ENCODE measurements around the gene PSMB10.
"Not testable (repeated sequence)": the region's sequence is repeated elsewhere in the genome, so short reads cannot be mapped to it uniquely, and the experiment has no call there.

The PSMB10 gene

DNA sequence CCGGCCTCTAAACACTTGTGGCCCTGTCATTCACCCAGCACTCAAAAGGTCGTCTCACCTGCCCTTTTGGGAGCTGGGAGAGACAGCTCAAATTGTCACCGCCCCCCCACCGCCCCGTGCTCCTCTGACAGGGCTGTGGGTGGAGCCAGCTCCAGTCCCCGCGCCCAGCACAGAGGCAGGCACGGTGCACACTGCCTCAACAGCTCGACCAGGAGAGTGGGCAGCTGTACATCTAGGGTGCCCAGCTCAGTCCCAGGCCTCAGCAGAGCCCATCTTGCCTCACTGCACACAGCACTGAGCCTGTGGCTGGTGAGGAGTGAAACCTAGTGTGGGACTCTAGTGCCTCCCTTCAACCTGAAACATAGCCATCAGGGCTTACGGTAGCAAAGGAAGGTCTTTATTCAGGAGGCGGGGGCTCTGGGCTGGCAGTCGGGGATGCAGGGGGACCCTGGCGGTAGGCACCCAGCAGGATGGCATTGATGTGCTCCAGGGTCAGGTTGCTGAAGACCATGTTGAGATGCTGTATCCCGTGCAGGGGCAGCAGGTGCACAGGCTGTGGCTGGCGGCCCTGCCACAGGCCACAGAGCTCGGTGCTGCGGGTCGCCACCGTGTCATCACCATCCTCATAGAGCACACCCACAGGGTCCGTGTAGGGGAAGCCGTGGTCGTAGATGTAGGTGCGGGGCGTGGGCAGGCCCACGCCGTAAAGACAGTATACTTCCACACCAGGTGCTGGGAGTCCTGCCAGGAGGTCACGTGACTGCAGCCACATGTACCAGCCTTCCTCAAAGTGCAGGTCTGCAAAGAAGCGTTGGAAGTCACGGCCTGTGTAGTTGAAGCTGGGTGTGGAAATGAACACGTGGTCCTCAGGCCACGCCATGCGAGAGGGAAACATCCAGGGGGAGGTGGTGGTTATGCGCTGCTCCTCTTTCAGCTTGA, 3.1 kb upstream of the PSMB10 start:
- Histone ChIP-seq H3K36me3 (no peaks in the 10 kb centered on the region), H3K27me3 (no peaks in the 10 kb centered on the region), H3K9me3 (no peaks in the 10 kb centered on the region), H3K4me3 (ENCODE audit: low read depth, low read length) (no peak overlapping the region), H3K4me1 (peaks cover 7% of the 10 kb centered on the region)
- TF ChIP-seq, protein P1, sequence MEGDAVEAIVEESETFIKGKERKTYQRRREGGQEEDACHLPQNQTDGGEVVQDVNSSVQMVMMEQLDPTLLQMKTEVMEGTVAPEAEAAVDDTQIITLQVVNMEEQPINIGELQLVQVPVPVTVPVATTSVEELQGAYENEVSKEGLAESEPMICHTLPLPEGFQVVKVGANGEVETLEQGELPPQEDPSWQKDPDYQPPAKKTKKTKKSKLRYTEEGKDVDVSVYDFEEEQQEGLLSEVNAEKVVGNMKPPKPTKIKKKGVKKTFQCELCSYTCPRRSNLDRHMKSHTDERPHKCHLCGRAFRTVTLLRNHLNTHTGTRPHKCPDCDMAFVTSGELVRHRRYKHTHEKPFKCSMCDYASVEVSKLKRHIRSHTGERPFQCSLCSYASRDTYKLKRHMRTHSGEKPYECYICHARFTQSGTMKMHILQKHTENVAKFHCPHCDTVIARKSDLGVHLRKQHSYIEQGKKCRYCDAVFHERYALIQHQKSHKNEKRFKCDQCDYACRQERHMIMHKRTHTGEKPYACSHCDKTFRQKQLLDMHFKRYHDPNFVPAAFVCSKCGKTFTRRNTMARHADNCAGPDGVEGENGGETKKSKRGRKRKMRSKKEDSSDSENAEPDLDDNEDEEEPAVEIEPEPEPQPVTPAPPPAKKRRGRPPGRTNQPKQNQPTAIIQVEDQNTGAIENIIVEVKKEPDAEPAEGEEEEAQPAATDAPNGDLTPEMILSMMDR (IDR thresholded peaks at IDR 0.05; ENCODE audit: low read depth, low read length), result no peak
- no peak for DNase-seq

DNA sequence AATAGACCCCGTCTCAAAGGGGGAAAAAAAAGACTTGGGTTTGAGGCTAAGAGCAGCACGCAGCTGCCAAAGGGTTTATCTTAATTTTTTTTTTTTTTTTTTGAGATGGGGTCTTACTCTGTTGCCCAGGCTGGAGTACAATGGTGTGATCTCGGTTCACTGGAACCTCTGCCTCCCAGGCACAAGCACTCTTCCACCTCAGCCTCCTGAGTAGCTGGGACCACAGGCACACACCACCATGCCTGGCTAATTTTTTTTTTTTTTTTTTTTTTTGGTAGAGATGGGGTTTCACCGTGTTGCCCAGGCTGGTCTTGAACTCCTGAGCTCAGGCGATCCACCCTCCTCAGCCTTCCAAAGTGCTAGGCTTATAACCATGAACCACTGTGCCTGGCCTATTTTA, 1.1 kb upstream of the PSMB10 start:
- not testable (repeated sequence) for DNase-seq; H3K4me3 ChIP-seq (ENCODE audit: low read depth, low read length)

DNA sequence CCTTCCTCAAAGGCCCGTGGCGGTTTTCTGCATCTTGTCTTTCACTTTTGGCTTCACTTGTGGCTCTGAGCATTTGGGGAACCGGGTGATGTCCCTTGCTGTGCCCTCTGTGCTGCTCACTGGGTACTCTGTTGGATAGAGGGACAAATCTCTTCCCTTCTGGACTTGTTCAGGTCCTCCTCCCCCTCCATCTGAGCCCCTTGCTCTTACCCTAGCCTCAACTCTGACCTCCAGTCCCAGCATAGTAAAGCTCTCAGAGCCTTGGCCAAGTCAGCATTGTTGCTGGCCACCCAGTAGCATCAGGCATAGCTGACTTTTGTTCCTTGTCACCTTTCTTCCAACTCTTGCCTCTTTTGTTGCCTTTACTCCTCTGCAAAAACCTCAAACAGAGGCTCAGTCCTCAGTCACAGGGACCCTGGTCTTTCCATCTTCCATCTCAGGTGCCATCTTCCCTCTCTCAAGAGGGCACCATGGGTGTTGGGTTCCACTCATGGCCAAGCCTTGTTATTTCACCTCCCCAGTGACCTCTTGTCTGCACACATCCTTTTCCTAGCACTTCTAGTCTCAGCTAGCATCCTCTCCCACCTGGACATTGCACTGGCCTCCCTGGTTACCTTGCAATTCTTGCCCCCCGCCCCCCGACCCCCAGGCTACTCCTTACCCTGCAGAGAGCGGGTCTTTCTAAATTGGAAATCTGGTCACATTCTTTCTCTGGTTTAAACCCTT, 393 bp upstream of the PSMB10 start:
- H3K4me3 ChIP-seq (ENCODE audit: low read depth, low read length), result peak overlapping the region; percentile 86
- no peaks in the 10 kb centered on the region for H3K36me3 ChIP-seq
- peaks cover 4% of the 10 kb centered on the region for H3K4me1 ChIP-seq
- no peaks in the 10 kb centered on the region for H3K27me3 ChIP-seq
- H3K9me3 ChIP-seq, result no peaks in the 10 kb centered on the region
- no peak for DNase-seq
- TF ChIP-seq, protein P1 (IDR thresholded peaks at IDR 0.05; ENCODE audit: low read depth, low read length), result no peak

More for the DNA sequence above, 1.1 kb upstream of the PSMB10 start:
- H3K9me3 ChIP-seq, H3K4me1 ChIP-seq, H3K27me3 ChIP-seq, H3K36me3 ChIP-seq: not testable (repeated sequence)

DNA sequence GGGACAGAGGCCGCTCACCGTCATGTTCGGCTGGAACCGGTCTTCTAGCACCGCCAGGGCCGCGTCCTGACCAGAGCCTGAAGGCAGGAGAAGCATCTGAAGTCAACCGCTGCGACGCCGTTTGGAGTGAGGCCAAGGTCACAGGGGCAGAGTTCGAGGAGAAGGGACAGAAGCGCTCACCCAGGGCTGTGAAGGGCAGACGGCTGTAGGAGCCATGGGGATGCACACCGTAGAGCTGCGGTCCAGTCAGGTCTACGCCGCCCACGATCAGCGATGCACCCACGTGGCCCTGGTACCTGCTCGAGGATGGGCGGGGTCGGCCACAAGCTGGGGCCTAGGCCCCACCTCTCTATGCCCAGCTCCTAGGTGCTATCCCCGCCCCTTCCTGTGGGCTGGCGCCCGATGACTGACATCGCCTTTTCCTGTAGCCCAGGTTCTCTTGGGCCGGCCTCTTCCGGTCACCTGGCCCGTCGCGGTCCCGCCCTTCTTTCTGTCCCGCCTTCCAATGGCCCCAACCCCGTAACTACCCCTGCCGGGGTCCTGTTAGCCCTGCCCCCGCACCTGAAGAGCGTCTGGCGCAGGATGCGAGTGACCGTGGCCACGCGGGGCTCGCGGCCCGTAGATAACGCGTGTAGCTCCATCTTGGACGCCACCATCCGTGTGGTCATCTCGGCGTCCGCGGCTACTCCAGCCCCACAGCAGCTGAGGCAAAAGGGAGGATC, 1.1 kb downstream of the PSMB10 start:
- Histone ChIP-seq H3K27me3 (no peaks in the 10 kb centered on the region), H3K4me1 (no peaks in the 10 kb centered on the region; the same call in 1 of the 2 replicates), H3K4me3 (ENCODE audit: low read depth, low read length) (peak overlapping the region; percentile 86), H3K9me3 (no peaks in the 10 kb centered on the region), H3K36me3 (no peaks in the 10 kb centered on the region)
- DNase-seq, result peak; percentile 96
- TF ChIP-seq, protein P1 (IDR thresholded peaks at IDR 0.05; ENCODE audit: low read depth, low read length), result no peak

DNA sequence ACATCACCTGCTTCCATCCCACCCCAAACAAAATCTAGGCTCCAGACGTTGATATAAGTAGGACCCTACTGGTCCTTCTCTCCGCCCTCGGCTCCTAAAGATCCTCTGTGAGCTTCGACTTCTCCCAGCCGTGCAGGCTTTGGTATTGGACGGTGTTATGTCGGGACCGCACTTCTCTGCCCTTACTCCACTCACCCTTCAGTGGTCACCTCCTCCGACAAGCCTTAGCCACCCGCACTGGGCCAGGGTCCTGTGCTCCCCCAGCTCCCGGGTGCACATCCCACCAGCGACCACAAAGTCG, 1.6 kb downstream of the PSMB10 start:
- Histone ChIP-seq H3K4me3 (ENCODE audit: low read depth, low read length) (peak overlapping the region; percentile 86), H3K4me1 (no peaks in the 10 kb centered on the region; the same call in 1 of the 2 replicates), H3K27me3 (no peaks in the 10 kb centered on the region), H3K9me3 (no peaks in the 10 kb centered on the region), H3K36me3 (no peaks in the 10 kb centered on the region)
- no peak for DNase-seq
- TF ChIP-seq, protein P1 (IDR thresholded peaks at IDR 0.05; ENCODE audit: low read depth, low read length), result no peak

DNA sequence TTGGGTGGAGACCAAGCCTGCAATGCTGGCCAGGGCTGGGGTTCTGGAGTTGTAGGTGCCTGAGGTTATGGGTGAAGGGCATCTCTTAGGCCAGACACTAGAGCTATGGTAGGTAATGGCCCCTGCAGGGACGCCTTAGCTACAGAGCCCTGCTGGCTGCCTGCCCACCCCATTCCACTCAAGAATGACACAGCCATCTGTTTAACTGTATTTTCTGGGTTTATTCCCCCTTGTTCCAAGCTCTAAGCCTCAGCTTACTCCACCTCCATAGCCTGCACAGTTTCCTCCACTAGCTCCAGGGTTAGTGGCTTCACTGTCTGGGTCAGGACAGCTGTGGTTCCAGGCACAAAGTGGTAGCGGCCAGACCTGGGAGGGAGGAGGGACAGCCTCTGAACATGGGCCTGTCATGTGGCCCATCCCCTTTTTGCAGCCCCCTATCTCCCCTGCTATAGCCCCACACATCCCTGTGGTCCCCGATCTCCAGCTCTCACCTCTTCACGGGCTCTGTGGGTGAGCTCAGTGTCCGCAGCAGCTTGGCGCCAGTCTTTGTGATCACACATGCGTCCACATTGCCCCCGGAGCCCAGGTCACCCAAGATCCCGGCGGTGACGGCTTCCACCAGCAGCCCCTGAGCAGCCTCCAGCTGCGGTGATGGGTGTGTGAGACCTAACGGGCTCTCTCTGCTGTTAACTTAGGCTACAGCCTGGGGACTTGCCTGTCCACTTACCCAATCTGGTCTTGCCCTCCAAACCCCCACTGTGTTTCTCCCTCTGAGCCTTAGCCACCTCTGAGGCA, 2.1 kb downstream of the PSMB10 start:
- TF ChIP-seq, protein P1 (IDR thresholded peaks at IDR 0.05; ENCODE audit: low read depth, low read length), result no peak
- no peaks in the 10 kb centered on the region; the same call in 1 of the 2 replicates for H3K4me1 ChIP-seq
- no peaks in the 10 kb centered on the region for H3K27me3 ChIP-seq
- H3K4me3 ChIP-seq (ENCODE audit: low read depth, low read length), result peak overlapping the region; percentile 86
- H3K36me3 ChIP-seq, result no peaks in the 10 kb centered on the region
- peak; percentile 24 for DNase-seq
- H3K9me3 ChIP-seq, result no peaks in the 10 kb centered on the region
